HG02884 (cell line): ENCODE measurements around the gene TAS1R1.

Experiments used
- ATAC-seq: cut with Tn5 transposase; IDR thresholded peaks from one replicate; pipeline ENCODE4 v1.9.1; 2021; ENCODE audit warnings: mild to moderate bottlenecking, moderate library complexity; ENCODE audit not compliant: unreplicated experiment

Gene TAS1R1

GRCh38 chr1:6554907-6555778 lies at the start of gene TAS1R1:
TSS of gene TAS1R1 (plus strand) at chr1:6555307. CDS start at chr1:6555374, 67 bp downstream.
- no peak for ATAC-seq

GRCh38 chr1:6505367-6506209 lies 49.5 kb upstream of the TAS1R1 start:
- ATAC-seq, result no peak

DNA sequence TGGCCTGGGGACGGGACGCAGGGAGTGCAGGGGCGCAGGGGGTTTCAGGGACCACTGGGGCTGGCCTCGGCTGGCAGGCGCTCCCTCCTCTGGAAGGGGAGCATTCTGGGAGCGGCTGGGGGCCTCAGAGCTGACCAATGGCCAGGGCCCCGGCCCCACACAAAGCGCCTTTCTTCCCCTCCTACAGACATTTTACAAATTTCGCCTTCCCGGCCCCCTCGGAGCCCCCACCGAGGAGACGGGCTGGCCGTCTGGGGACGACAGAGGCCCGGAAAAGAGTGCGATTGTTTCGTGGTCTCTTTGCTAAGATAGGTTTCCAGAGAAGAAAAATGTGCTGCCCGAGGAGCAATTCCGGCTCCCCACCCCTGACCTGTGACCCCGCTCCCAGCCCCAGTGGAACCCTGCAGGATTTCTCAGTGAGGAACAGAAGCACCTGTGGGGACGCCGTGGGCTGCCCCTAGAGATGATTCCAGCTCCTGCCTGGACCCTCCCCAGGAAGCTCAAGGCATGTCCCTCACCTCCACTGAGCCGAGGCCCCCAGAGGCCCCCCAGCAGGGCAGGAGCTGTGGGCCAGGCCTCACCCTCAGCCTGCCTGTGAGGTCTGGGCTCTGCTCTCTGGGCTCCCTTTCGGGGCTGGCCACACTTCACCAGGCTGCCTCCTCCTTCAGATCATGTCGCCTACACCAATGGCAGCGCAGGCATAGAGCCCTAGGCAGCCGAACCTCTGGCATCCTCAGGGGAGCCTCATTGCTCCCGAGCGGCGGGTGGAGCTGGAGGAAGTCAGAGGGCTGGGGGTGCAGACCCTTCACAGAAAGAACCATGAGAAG lies 48.7 kb upstream of the TAS1R1 start:
- ATAC-seq, result no peak

DNA sequence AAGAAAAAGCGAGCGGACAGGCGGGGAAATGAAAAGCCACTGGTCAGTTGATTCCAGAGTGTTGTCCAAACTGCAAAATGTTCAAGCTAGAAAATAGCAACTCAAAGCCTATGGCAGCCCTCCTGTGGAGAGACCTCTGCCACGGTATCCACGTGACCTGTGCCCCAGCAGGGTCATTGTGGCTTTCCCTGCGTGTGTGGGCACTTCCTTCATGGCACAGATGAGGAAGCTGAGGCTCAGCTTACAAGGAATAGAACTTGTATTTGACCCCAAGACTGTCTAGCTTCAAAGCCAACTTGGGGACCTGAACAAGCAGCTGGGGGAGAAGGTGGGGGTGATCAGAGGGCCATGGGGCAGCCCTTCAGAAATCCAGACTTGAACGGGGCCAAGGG lies 48.1 kb upstream of the TAS1R1 start:
- ATAC-seq, result no peak

DNA sequence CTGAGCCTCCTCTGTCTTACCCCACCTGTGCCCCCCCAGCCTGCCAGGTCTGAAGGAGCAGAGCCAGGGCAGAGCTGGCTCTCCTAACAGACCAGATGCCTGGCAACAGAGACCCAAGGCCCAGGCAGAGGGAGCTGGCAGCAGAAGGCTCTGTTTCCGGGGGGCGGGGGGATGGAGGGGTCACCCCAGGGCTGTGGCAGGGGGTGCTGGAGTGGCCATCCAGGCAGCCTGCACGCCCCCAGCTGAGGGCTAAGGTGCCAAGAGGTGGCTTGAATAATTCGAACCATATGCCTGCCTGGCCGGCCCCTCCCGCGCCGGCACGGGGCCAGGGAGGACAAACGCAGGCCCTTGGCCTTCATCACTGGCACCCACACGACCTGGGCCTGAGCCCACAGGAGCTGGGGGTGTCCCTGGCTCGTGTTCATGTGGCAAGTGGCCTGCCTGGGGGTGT lies 47.6 kb upstream of the TAS1R1 start:
- no peak for ATAC-seq

GRCh38 chr1:6508154-6508815 lies 46.8 kb upstream of the TAS1R1 start:
- no peak for ATAC-seq

- no peak for ATAC-seq
These were observed 46.3 kb upstream of the TAS1R1 start for GRCh38 chr1:6508816-6509189.

GRCh38 chr1:6509220-6509918 lies 45.7 kb upstream of the TAS1R1 start:
- no peak for ATAC-seq

DNA sequence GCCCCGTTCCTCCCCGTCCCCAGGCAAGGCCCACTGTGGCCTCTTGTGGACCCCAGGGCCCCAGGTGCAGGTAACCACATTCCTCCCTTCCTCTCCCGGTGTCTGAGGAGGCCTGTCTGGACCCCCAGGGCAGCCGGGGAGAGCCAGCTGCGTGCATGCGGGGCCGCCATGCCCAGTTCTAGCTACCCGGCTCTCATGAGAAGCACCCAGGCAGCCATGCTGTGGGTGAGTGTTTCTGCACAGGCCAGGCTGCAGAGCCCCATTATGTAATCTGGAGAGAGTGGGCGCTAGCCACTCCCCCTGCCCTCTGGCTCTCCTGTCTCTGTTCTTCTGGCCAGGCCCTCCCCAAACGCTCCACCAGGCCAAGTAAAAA lies 45.2 kb upstream of the TAS1R1 start:
- no peak for ATAC-seq

DNA sequence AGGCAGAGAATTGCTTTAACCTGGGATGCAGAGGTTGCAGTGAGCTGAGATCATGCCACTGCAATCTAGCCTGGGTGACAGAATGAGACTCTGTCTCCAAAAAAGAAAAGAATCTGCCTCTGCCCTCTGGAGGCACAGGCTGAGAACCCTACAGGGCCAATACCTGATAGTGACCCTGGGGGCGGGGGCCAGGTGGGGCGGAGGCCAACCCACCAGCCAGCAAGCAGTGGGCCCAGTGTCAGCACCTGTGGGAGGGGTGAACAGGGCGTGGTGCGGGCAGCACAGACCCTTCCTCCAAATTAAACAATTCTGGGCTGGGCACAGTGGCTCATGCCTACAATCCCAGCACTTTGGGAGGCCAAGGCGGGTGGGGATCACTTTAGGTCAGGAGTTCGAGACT lies 44.6 kb upstream of the TAS1R1 start:
- no peak for ATAC-seq

DNA sequence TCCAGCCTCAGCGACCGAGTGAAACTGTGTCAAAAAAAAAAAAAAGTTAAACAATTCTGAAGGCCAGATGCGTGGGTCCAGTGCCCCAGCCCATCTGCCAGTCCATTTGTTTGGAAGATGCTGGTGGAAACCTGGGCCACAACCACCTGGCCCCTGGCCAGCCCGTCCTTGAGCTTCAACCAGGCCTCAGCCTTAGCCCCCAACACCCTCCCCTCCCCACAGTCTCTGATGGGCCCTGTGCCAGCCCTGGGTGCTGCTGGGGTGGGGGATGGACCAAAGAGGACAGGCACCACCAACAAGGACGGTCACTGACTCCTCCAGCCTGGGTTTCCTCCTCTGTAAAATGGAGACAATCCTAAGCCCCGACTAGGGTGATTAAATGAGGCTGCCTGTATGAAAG lies 44.1 kb upstream of the TAS1R1 start:
- ATAC-seq, result no peak

DNA sequence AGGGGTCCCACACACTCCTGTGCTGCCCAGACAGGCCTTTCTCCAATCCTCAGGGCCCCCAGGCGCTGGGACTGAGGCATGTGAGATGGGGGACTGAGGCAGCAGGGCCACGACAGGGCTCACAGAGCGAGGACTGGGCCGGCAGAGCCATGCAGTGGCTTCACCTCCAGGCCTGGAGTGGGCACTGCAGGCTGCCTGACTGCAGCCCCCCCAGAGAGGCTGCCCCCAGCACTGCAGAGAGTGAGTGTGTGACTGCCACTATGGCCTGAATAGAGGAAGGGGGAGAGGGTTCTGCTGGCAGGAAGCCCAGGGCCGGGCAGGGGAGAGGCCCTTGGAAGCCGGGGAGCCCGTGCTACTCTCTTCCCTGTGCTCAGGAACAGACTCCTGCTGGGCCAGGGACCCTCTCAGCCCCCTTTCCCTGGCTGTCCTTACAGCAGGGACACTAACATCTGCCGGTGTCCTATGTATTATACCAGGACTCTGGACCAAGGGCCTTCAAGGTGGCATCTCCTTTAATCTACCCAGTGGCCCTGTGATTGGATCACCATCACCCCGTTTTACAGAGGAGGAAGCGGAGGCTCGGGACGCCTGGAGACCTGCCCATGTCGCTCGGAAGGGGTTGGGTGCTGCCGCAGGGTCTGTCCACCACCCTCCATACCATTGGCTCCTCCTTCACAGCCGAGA lies 43.4 kb upstream of the TAS1R1 start:
- no peak for ATAC-seq

- ATAC-seq, result no peak
These were observed 42.7 kb upstream of the TAS1R1 start for GRCh38 chr1:6512245-6512907.

- ATAC-seq, result no peak
These were observed 42.2 kb upstream of the TAS1R1 start for GRCh38 chr1:6512908-6513280.

DNA sequence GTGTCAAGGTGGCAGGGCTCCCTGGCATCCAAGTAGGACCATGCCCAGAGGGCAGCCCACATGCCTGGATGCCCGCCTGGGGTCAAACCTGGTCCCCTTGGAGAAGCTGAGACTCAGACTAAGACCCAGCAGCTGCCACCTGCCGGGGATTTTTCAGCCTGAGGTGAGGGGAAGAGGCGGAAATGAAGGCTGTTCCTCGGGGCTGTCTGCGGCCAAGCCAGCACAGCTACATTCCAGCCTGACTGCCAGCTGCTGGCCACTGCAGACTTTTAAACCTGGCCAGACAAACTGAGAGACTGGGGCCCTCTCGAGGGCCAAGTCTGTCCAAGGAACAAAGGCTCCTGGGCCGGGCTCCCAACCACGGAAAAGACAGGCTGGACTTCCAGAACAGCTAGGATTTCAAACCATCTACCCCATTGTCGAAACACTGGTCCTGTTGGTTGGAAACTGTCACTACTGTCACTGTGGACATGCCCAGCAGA lies 41.7 kb upstream of the TAS1R1 start:
- no peak for ATAC-seq

- ATAC-seq, result no peak
These were observed 39.3 kb upstream of the TAS1R1 start for GRCh38 chr1:6515771-6516170.

DNA sequence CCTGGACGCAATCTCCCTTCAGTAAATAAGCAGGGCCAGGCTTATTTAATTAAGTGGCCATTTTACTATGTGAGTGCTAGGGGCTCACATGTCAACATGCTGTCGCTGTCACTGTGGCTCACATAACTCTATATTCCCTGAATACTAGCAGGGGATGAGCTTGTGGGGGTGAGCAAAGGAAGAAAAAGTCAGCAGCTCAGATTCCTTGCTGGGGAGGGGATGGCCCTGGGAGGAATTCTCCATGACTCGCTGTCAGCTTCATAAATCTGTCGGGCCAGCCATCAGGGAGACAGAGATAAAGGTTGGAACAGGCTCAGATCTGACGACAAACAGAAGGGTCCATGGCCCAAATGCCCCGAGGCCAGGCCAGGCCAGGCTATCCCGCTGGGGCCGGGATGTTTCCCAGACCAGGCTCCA lies 37.7 kb upstream of the TAS1R1 start:
- ATAC-seq, result no peak

DNA sequence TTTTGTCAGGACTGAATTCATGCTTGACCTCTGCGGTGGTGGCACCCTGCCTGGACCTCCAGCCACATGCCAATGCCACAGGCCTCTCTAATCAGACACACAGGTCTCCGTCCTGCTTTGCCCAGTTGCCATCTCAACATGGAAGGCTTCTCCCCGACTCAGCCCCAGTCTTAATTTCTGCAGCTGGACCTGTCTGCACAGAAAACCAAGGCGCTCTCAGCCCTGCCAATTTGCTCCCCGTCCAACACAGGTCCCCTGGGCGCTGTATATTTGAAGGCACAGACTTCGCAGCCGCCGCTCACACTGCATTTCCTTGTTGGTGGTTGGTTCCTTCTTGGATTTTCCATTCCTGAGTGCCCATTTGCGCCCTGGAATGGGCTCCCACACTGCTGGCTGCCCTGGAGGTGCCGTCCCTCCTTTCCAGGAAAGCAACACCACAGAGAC lies 35.6 kb upstream of the TAS1R1 start:
- ATAC-seq, result no peak
